ENCODE results near the gene CLDN8.

The CLDN8 gene

GRCh38 chr21:30216041-30216723 lies at the start of gene CLDN8:
Gene CLDN8, minus strand, starts transcription at chr21:30216097. Its CDS starts 172 bp downstream, at chr21:30215925.
- Histone ChIP-seq H3K9ac (ENCODE audit: low read depth, low read length) (no peak within 1 kb of the TSS), H3K36me3 (ENCODE audit: insufficient read depth, low read depth, low read length) (no peaks in the 10 kb centered on the region), H3K4me3 (ENCODE audit: low read length) (no peak within 1 kb of the TSS), H3K27me3 (ENCODE audit: insufficient read depth, low read length) (no peaks in the 10 kb centered on the region), H3K9me3 (ENCODE audit: insufficient read depth, low read depth, low read length) (no peaks in the 10 kb centered on the region), H3K4me1 (ENCODE audit: insufficient read depth, low read length) (no peaks in the 10 kb centered on the region), H3K27ac (ENCODE audit: low read length) (no peak within 1 kb of the TSS)

DNA sequence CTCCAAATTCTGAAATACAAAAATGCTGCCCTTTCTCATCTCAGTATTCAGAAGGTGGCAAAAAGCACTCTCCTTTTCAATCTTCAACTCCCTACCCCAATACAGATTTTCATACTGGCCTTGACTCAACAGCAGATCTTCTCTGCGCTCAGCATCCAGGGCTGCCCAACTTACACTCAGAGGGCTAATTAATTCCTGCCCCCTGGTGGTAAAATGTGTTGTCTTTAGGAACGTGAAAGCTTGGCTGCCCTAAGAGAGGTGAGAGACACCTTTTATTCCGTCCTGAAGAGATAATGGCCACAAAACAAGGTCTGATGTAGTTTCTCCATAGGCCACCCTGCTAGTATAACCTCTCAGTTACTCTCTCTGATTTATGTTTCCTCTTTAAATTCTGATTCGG lies 41.9 kb upstream of the CLDN8 start:
- H3K27me3 ChIP-seq (ENCODE audit: insufficient read depth, low read length): no peaks in the 10 kb centered on the region
- H3K9ac ChIP-seq (ENCODE audit: low read depth, low read length): no peak overlapping the region
- no peaks in the 10 kb centered on the region for H3K9me3 ChIP-seq (ENCODE audit: insufficient read depth, low read depth, low read length)
- no peaks in the 10 kb centered on the region for H3K36me3 ChIP-seq (ENCODE audit: insufficient read depth, low read depth, low read length)
- H3K4me3 ChIP-seq (ENCODE audit: low read length): no peak overlapping the region
- no peak overlapping the region for H3K27ac ChIP-seq (ENCODE audit: low read length)
- no peaks in the 10 kb centered on the region for H3K4me1 ChIP-seq (ENCODE audit: insufficient read depth, low read length)

GRCh38 chr21:30256100-30256499 lies 40.2 kb upstream of the CLDN8 start:
- no peak overlapping the region for H3K4me3 ChIP-seq (ENCODE audit: low read length)
- no peaks in the 10 kb centered on the region for H3K9me3 ChIP-seq (ENCODE audit: insufficient read depth, low read depth, low read length)
- H3K9ac ChIP-seq (ENCODE audit: low read depth, low read length): no peak overlapping the region
- H3K4me1 ChIP-seq (ENCODE audit: insufficient read depth, low read length): no peaks in the 10 kb centered on the region
- H3K27ac ChIP-seq (ENCODE audit: low read length): no peak overlapping the region
- H3K27me3 ChIP-seq (ENCODE audit: insufficient read depth, low read length): no peaks in the 10 kb centered on the region
- no peaks in the 10 kb centered on the region for H3K36me3 ChIP-seq (ENCODE audit: insufficient read depth, low read depth, low read length)

DNA sequence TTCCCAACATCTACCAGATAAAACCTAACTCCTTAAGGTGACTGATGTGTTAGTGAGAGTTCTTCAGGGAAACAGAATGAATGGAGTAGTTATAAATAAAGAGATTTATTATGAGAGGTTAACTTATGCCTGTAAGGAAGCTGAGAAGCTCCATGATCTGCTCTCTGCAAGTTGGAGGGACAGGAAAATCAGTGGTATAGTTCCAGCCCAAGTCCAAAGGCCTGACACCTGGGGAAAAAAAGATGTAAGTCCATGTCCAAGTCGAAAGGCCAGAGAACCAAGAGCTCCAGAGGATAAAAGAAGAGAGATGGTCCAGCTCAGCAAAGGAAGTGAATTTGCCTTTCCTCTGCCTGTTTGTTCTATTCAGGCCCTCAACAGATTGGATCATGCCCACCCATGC lies 39.8 kb upstream of the CLDN8 start:
- no peaks in the 10 kb centered on the region for H3K27me3 ChIP-seq (ENCODE audit: insufficient read depth, low read length)
- H3K9ac ChIP-seq (ENCODE audit: low read depth, low read length): no peak overlapping the region
- no peaks in the 10 kb centered on the region for H3K4me1 ChIP-seq (ENCODE audit: insufficient read depth, low read length)
- H3K9me3 ChIP-seq (ENCODE audit: insufficient read depth, low read depth, low read length): no peaks in the 10 kb centered on the region
- H3K4me3 ChIP-seq (ENCODE audit: low read length): no peak overlapping the region
- no peak overlapping the region for H3K27ac ChIP-seq (ENCODE audit: low read length)
- no peaks in the 10 kb centered on the region for H3K36me3 ChIP-seq (ENCODE audit: insufficient read depth, low read depth, low read length)

- Histone ChIP-seq H3K27me3 (ENCODE audit: insufficient read depth, low read length) (no peaks in the 10 kb centered on the region), H3K9me3 (ENCODE audit: insufficient read depth, low read depth, low read length) (no peaks in the 10 kb centered on the region), H3K27ac (ENCODE audit: low read length) (no peak overlapping the region), H3K4me1 (ENCODE audit: insufficient read depth, low read length) (no peaks in the 10 kb centered on the region), H3K36me3 (ENCODE audit: insufficient read depth, low read depth, low read length) (no peaks in the 10 kb centered on the region), H3K9ac (ENCODE audit: low read depth, low read length) (no peak overlapping the region), H3K4me3 (ENCODE audit: low read length) (no peak overlapping the region)
Observed at GRCh38 chr21:30251781-30252180, 35.9 kb upstream of the CLDN8 start.

GRCh38 chr21:30249936-30250335 lies 34.0 kb upstream of the CLDN8 start:
- Histone ChIP-seq H3K36me3 (ENCODE audit: insufficient read depth, low read depth, low read length) (no peaks in the 10 kb centered on the region), H3K9me3 (ENCODE audit: insufficient read depth, low read depth, low read length) (no peaks in the 10 kb centered on the region), H3K27me3 (ENCODE audit: insufficient read depth, low read length) (no peaks in the 10 kb centered on the region), H3K4me3 (ENCODE audit: low read length) (no peak overlapping the region), H3K27ac (ENCODE audit: low read length) (no peak overlapping the region), H3K4me1 (ENCODE audit: insufficient read depth, low read length) (no peaks in the 10 kb centered on the region), H3K9ac (ENCODE audit: low read depth, low read length) (no peak overlapping the region)

- Histone ChIP-seq H3K4me1 (ENCODE audit: insufficient read depth, low read length) (no peaks in the 10 kb centered on the region), H3K9me3 (ENCODE audit: insufficient read depth, low read depth, low read length) (no peaks in the 10 kb centered on the region)
Observed at GRCh38 chr21:30248844-30249243, 32.9 kb upstream of the CLDN8 start.

DNA sequence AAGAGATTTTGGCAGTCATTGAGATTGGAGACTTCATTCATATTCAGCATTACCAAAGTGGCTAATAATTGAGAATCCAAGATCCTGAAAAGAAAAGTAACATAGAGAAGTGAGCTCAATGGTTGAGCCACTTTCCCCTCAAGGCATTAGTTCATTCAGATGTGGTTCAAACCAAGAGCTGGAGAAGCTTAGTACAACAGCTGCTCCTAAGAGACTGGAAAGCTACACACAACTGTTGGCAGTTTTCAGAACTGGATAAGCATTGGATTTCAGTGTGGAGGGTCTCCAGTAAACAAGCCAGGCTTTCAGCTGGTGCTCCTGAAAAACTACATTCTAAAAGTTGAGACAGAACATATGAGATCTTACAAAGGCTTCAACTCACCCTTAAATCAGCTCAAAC lies 29.2 kb upstream of the CLDN8 start:
- Histone ChIP-seq H3K36me3 (ENCODE audit: insufficient read depth, low read depth, low read length) (no peaks in the 10 kb centered on the region), H3K27me3 (ENCODE audit: insufficient read depth, low read length) (no peaks in the 10 kb centered on the region), H3K9me3 (ENCODE audit: insufficient read depth, low read depth, low read length) (no peaks in the 10 kb centered on the region), H3K9ac (ENCODE audit: low read depth, low read length) (no peak overlapping the region), H3K27ac (ENCODE audit: low read length) (no peak overlapping the region), H3K4me3 (ENCODE audit: low read length) (no peak overlapping the region), H3K4me1 (ENCODE audit: insufficient read depth, low read length) (no peaks in the 10 kb centered on the region)

More at GRCh38 chr21:30248844-30249243, 32.9 kb upstream of the CLDN8 start:
- Histone ChIP-seq H3K27ac (ENCODE audit: low read length) (no peak overlapping the region), H3K27me3 (ENCODE audit: insufficient read depth, low read length) (no peaks in the 10 kb centered on the region), H3K4me3 (ENCODE audit: low read length) (no peak overlapping the region), H3K9ac (ENCODE audit: low read depth, low read length) (no peak overlapping the region), H3K36me3 (ENCODE audit: insufficient read depth, low read depth, low read length) (no peaks in the 10 kb centered on the region)

- Histone ChIP-seq H3K9ac (ENCODE audit: low read depth, low read length) (no peak overlapping the region), H3K4me3 (ENCODE audit: low read length) (no peak overlapping the region), H3K27ac (ENCODE audit: low read length) (no peak overlapping the region), H3K36me3 (ENCODE audit: insufficient read depth, low read depth, low read length) (no peaks in the 10 kb centered on the region), H3K4me1 (ENCODE audit: insufficient read depth, low read length) (no peaks in the 10 kb centered on the region), H3K27me3 (ENCODE audit: insufficient read depth, low read length) (no peaks in the 10 kb centered on the region), H3K9me3 (ENCODE audit: insufficient read depth, low read depth, low read length) (no peaks in the 10 kb centered on the region)
Observed at GRCh38 chr21:30243691-30244090, 27.8 kb upstream of the CLDN8 start.

DNA sequence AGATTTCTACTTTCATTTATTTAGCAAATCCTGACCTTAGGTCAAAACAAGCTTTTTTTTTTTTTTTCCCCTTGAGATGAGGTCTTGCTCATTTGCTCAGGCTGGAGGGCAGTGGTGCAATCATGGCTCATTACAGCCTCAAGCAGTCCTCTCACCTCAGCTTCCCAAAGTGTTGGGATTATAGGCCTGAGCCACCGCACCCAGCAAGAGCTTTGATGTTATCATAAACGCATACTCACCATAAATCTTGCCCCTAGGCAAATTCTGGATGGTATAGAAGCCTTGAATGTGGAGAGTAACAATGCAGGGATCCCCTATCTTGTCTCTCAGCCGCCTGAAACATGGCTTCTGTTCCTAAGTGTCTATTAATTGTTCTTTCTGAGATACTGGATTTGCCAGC lies 24.8 kb upstream of the CLDN8 start:
- no peak overlapping the region for H3K9ac ChIP-seq (ENCODE audit: low read depth, low read length)
- no peaks in the 10 kb centered on the region for H3K9me3 ChIP-seq (ENCODE audit: insufficient read depth, low read depth, low read length)
- H3K36me3 ChIP-seq (ENCODE audit: insufficient read depth, low read depth, low read length): no peaks in the 10 kb centered on the region
- no peak overlapping the region for H3K27ac ChIP-seq (ENCODE audit: low read length)
- no peaks in the 10 kb centered on the region for H3K27me3 ChIP-seq (ENCODE audit: insufficient read depth, low read length)
- no peaks in the 10 kb centered on the region for H3K4me1 ChIP-seq (ENCODE audit: insufficient read depth, low read length)
- H3K4me3 ChIP-seq (ENCODE audit: low read length): no peak overlapping the region

DNA sequence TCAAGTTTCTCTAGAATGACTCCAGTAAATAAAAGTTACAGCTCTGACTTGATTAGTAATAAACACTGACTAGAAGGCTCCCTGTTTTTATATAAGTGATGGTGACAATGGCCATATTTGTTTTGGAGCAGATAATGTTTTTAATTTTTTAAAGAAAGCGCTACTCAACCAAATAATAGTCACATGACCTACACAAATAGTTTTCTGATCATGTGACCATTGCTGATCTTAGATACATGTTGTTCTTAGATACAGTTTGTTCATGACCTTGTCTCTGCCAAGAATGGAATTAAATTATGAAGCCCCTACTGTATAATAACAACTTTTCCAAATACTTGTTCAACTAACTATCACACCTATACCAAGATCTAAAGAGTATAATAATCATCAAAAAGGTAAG lies 22.3 kb upstream of the CLDN8 start:
- Histone ChIP-seq H3K9ac (ENCODE audit: low read depth, low read length) (no peak overlapping the region), H3K9me3 (ENCODE audit: insufficient read depth, low read depth, low read length) (no peaks in the 10 kb centered on the region), H3K27ac (ENCODE audit: low read length) (no peak overlapping the region), H3K36me3 (ENCODE audit: insufficient read depth, low read depth, low read length) (no peaks in the 10 kb centered on the region), H3K4me3 (ENCODE audit: low read length) (no peak overlapping the region), H3K4me1 (ENCODE audit: insufficient read depth, low read length) (no peaks in the 10 kb centered on the region), H3K27me3 (ENCODE audit: insufficient read depth, low read length) (no peaks in the 10 kb centered on the region)

GRCh38 chr21:30234643-30235042 lies 18.7 kb upstream of the CLDN8 start:
- no peak overlapping the region for H3K27ac ChIP-seq (ENCODE audit: low read length)
- H3K9ac ChIP-seq (ENCODE audit: low read depth, low read length): no peak overlapping the region

More at GRCh38 chr21:30234643-30235042, 18.7 kb upstream of the CLDN8 start:
- no peak overlapping the region for H3K4me3 ChIP-seq (ENCODE audit: low read length)
- no peaks in the 10 kb centered on the region for H3K27me3 ChIP-seq (ENCODE audit: insufficient read depth, low read length)
- H3K4me1 ChIP-seq (ENCODE audit: insufficient read depth, low read length): no peaks in the 10 kb centered on the region
- no peaks in the 10 kb centered on the region for H3K9me3 ChIP-seq (ENCODE audit: insufficient read depth, low read depth, low read length)
- H3K36me3 ChIP-seq (ENCODE audit: insufficient read depth, low read depth, low read length): no peaks in the 10 kb centered on the region

Measured in iPS-20b (cell line).